Dedifferentiated amniotic fluid mesenchymal stem cell (primary cell): Measurements from ENCODE around the gene KCMF1.

Experiments
- DNase-seq: peaks from one replicate; pipeline ENCODE4 v3.0.0-alpha.2; 2016; ENCODE audit errors: extremely low spot score

KCMF1 gene

GRCh38 chr2:84956334-84957297, 14.3 kb upstream of the KCMF1 start:
- DNase-seq: no peak

DNA sequence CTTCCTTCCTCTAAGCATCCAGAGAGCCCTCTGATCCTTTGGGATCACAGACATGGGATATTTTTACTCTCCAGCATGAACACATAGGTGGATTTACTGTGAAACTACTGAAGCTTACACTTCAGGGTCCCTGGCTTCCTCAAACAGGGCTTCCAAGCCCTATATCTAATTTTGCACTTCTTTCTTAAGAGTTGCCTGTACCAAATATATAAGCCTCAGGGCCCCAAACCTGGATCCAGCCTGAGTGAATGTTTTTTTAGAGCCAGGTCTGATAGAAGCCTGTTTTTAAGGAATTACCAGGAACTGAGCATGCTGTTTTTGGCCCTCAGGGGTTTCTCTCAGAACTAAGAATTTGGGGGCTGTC, 13.2 kb upstream of the KCMF1 start:
- DNase-seq: no peak

DNA sequence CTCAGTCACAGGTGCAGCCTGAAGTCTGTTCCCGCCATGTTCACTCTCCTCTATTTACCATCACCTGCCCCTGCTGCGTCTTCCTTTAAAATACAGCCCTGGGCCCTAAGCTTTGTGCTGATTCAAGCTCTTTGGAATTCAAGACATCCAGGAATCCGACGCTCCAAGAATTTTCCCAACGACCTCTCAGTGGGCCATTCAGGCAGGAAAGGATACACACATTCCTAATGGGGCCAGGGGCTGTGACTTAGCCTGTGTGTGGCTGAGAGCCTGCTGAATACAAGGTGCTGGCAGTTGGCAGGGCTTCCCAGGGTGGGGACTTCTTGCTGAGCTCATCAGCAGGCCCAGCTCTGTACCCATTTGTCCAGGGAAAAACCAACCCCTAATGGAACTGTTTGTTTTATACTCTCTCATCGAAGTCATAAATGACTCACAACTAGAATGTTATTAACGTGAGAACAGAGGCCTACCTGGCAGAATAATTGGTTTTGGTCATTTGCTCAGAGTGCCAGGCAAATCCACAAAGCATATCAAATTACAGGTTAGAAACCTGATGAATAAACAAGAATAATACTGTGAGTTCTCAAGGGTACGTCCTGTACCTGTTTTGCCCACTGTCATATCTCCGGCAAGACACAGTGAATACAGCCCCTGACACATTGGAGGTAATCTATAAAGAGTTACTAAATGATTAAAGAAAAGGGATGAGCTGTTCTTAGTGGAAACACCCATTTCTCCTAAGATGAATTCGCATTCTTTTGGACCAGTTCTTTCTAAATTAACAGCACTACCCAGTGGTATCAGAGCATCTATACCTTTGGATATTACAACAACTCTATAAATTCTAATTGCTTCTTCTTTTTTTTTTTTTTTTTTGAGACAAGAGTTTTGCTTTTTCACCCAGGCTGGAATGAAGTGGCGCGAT, 12.6 kb upstream of the KCMF1 start:
- peak; percentile 62 for DNase-seq

DNA sequence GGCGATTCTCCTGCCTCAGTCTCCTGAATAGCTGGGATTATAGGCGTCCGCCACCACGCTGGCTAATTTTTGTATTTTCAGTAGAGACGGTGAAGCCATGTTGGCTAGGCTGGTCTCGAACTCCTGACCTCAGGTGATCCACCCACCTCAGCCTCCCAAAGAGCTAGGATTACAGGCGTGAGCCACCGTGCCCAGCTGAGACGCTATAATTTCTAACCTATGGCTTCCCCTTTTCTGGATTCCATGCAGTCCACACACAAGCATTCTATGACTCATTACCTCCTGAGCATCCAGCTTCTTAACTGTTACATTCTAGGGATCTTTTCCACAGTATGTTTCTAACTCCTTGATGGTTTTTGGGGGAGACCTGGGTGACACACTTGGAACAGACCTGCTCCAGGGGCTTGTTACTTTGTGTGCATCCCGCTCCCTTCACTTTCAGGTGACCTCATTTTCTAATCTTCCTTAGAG, 11.8 kb upstream of the KCMF1 start:
- peak; percentile 52 for DNase-seq

GRCh38 chr2:84959566-84960506, 11.1 kb upstream of the KCMF1 start:
- DNase-seq: no peak

DNA sequence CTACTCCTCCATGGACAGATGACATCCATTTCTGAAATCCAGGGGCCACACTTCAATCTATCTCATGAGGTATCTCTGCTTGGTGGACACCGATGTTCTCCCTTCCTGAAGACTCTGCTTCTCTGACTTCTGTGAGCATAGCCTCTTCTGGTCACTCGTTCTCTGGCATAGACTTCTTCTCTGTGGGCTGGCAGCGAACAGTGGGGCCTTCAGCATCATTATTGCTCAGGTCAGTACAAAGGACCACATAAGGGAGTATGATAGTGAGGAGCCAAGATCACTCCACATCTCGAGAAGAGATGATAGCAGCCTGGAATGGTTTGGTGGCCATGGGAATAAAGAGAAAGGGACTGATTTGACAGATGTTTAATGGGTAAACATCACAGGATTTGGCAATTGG, 8.0 kb upstream of the KCMF1 start:
- no peak for DNase-seq

DNA sequence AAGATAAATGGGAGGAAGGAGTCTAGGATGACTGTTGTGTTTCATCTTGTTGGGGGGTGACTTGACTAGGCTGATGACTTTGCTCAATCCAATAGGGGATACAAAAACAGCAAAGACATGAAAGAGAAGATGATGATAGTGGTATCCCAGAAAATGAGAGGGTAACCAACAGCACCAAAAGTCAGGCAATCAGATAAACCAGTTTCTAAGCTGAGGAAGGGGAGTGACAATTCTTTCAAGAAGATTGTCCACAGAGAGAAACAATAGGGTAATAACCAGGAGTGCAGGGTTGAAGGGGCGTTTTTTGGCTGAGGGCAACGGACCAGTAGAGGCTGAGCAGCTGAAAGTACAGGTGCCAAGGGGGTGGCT, 7.7 kb upstream of the KCMF1 start:
- no peak for DNase-seq

- no peak for DNase-seq
Observed at GRCh38 chr2:84963692-84964405, 7.1 kb upstream of the KCMF1 start.

DNA sequence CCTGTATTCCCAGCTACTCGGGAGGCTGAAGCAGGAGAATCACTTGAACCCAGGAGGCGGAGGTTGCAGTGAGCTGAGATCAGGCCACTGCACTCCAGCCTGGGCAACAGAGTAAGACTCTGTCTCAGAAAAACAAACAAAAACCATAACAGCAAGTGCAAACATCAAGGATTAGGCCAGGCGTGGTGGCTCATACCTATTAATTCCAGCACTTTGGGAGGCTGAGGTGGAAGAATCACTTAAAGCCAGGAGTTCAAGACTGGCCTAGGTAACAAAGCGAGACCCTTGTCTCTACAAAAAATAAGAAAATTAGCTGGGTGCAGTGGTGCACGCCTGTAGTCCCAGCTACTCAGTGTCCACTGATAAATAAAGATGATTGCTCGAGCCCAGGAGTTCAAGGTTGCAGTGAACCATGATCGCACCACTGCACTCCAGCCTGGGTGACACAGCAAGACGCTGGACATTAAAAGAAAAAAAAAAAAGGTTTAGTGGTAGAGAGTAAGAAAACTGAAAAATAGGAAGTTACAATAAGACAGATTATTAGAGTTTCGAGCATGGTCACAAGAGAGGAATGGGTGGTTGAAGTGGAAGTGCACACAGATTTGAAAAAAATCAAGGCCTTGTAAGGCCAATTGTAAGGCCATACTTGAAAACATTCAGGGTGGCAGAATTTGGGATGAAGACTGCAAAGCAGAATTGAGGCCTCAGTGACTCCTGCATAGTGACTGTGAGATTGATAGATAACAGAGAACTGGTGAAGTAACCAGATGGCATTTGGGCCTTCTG, 6.4 kb upstream of the KCMF1 start:
- no peak for DNase-seq

DNA sequence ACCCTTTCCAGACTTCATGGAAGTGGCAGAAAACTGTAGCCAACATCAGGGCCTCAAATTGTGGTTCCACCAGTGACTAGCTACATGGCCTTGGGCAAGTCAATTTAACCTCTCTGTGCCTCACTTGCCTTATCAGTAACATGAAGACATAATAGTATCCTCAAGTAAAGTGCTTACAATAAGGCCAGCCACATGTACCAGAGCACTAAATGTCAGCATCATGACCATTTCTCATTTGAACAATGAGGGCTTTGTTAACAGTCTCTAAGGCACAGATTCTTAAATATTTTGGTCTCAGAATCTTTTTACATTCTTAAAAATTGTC, 5.8 kb upstream of the KCMF1 start:
- DNase-seq: no peak

GRCh38 chr2:84965827-84966226, 5.1 kb upstream of the KCMF1 start:
- DNase-seq: no peak

DNA sequence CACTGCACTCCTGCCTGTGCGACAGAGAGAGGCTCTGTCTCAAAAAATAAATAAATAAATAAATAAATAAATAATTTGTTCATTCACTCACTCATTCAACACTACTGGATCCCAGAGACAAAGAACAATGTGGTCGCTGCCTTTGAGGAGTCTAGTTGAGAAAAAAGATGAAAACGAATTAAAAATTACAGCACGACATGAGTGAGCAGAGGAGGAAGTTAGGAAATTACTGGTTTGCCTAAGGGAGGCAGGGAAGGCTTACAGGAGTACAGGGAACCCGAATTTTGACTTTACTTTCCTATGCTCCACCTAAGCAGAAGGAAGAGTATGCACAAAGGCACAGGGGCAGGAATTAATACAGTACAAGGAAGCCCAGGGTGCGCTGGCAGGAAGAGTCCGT, 4.2 kb upstream of the KCMF1 start:
- no peak for DNase-seq

GRCh38 chr2:84969511-84970209, 1.3 kb upstream of the KCMF1 start:
- peak; percentile 42 for DNase-seq

DNA sequence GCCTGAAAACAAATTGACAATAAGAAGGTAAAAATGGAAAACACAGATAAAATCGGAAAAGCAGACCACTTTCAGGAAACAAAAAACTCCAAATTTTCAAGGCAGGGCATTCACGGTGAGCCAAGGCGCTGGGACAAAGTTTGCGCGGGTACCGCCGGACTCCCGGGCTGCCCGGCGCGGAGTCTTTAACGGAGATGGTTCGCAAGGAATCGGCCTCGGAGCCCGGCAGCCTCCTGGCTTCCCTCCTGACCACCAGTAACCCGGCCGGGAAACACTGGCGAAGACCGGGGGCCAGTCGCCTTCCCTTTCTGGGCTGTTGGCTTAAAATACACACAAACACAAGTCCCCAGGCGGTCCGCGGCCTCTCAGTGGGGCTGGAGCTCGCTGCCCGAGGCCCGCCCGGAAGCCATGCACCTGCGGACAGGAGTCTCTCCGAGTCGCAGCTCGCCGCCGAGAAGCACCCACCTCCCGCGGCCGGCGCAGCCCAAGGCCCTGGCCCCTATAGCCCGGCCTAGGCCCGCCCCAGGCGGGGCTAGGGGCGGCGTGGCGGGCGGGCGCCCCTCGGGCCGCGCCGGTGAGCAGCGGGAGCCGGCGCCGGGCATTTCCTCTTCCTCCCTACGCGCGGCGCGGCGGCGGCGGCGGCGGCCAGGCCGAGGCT, 622 bp upstream of the KCMF1 start:
- peak; percentile 17 for DNase-seq

- no peak for DNase-seq
Observed at GRCh38 chr2:84971510-84972206, 697 bp downstream of the KCMF1 start.

GRCh38 chr2:84972207-84972783, 1.3 kb downstream of the KCMF1 start:
- no peak for DNase-seq

DNA sequence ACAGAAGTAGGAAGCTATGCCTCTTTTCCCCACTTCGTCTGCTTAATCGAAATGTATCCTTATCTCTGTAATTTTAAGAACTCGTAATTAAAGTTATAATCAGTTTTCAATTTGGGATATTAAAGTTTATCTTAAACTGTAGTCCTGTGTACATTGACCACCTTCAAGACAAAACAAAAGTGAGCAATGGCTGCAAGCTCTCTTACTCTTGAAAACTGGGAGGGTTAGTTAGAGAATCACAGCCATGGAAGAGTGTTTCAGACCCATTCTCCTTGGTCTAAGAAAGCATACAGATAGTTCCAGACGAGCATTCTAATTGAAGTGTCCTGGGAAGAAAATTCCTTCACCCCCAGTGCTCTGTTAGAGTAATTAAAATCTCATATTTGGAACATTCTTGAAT, 2.0 kb downstream of the KCMF1 start:
- no peak for DNase-seq
